A549 (cell line): ENCODE measurements around the gene IL19.

Experiments
- CHD4 ChIP-seq: fragments of 200-600 bp; sonication (generic); IDR thresholded peaks from 2 replicates; pipeline ENCODE4 v1.6.1; 2016; ENCODE audit warnings: antibody characterized with exemption, mild to moderate bottlenecking, borderline replicate concordance
- CTCF ChIP-seq: fragments of >200 bp; sonication (Bioruptor Twin); formaldehyde crosslinking; IDR thresholded peaks from 3 replicates; pipeline ENCODE4 v1.5.1; 2016
- MYC ChIP-seq: IDR thresholded peaks from 2 replicates; pipeline ENCODE4 v1.6.1; 2012; ENCODE audit warnings: mild to moderate bottlenecking, inconsistent platforms, low read length, improper control_type of control experiment, borderline replicate concordance
- PBX3 ChIP-seq: IDR thresholded peaks from 2 replicates; pipeline ENCODE4 v1.6.1; 2012
- POLR2A ChIP-seq: IDR thresholded peaks from 2 replicates; pipeline ENCODE4 v1.6.1; 2012; ENCODE audit warnings: mild to moderate bottlenecking, low read length
- SMC3 ChIP-seq: fragments of >200 bp; sonication (Bioruptor Twin); formaldehyde crosslinking; IDR thresholded peaks from 3 replicates; pipeline ENCODE4 v1.6.1; 2018; ENCODE audit warnings: inconsistent platforms
- TP53 ChIP-seq: fragments of 250-450 bp; sonication (Bioruptor Pico); IDR thresholded peaks from 2 replicates; pipeline ENCODE4 v1.5.0; 2021; ENCODE audit warnings: mild to moderate bottlenecking, moderate library complexity
- ZFP36 ChIP-seq: fragments of 450-650 bp; IDR thresholded peaks from 2 replicates; pipeline ENCODE4 v1.6.1; 2014; ENCODE audit warnings: borderline replicate concordance; ENCODE audit not compliant: partially characterized antibody
- TF ChIP-seq, protein P1 (sequence below): fragments of 200-600 bp; sonication (generic); IDR thresholded peaks from 2 replicates; pipeline ENCODE4 v1.6.1; 2016; ENCODE audit warnings: antibody characterized with exemption, mild to moderate bottlenecking, moderate library complexity
- TF ChIP-seq, protein P2 (sequence below): IDR thresholded peaks from 2 replicates; pipeline ENCODE4 v1.6.1; 2012; ENCODE audit warnings: low read depth, borderline replicate concordance
- TF ChIP-seq, protein P3 (sequence below): fragments of 450-650 bp; IDR thresholded peaks from 2 replicates; pipeline ENCODE4 v1.6.1; 2014; ENCODE audit warnings: antibody characterized with exemption

GRCh38 chr1:206866062-206866461, 95.5 kb downstream of the IL19 start:
- TF ChIP-seq POLR2A (no peak), CTCF (no peak), ZFP36 (no peak), MYC (no peak), SMC3 (no peak), CHD4 (no peak), PBX3 (no peak), TP53 (no peak)
- TF ChIP-seq, protein P1, sequence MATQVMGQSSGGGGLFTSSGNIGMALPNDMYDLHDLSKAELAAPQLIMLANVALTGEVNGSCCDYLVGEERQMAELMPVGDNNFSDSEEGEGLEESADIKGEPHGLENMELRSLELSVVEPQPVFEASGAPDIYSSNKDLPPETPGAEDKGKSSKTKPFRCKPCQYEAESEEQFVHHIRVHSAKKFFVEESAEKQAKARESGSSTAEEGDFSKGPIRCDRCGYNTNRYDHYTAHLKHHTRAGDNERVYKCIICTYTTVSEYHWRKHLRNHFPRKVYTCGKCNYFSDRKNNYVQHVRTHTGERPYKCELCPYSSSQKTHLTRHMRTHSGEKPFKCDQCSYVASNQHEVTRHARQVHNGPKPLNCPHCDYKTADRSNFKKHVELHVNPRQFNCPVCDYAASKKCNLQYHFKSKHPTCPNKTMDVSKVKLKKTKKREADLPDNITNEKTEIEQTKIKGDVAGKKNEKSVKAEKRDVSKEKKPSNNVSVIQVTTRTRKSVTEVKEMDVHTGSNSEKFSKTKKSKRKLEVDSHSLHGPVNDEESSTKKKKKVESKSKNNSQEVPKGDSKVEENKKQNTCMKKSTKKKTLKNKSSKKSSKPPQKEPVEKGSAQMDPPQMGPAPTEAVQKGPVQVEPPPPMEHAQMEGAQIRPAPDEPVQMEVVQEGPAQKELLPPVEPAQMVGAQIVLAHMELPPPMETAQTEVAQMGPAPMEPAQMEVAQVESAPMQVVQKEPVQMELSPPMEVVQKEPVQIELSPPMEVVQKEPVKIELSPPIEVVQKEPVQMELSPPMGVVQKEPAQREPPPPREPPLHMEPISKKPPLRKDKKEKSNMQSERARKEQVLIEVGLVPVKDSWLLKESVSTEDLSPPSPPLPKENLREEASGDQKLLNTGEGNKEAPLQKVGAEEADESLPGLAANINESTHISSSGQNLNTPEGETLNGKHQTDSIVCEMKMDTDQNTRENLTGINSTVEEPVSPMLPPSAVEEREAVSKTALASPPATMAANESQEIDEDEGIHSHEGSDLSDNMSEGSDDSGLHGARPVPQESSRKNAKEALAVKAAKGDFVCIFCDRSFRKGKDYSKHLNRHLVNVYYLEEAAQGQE = no peak
- TF ChIP-seq, protein P2, sequence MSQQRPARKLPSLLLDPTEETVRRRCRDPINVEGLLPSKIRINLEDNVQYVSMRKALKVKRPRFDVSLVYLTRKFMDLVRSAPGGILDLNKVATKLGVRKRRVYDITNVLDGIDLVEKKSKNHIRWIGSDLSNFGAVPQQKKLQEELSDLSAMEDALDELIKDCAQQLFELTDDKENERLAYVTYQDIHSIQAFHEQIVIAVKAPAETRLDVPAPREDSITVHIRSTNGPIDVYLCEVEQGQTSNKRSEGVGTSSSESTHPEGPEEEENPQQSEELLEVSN = no peak
- TF ChIP-seq, protein P3, sequence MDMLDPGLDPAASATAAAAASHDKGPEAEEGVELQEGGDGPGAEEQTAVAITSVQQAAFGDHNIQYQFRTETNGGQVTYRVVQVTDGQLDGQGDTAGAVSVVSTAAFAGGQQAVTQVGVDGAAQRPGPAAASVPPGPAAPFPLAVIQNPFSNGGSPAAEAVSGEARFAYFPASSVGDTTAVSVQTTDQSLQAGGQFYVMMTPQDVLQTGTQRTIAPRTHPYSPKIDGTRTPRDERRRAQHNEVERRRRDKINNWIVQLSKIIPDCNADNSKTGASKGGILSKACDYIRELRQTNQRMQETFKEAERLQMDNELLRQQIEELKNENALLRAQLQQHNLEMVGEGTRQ = no peak
